Astrocyte of the cerebellum (primary cell): ENCODE results near the gene SCN9A.

Source experiments
- DNase-seq: peaks from one replicate; pipeline ENCODE4 v3.0.0-alpha.2; 2011; ENCODE audit warnings: low read depth
- H3K4me3 ChIP-seq: 2 replicates; pipeline ENCODE4 v1.5.1; 2011; ENCODE audit warnings: mild to moderate bottlenecking, low read depth, low read length, moderate library complexity
- in situ Hi-C: cut with HindIII; loops from 2 replicates; pipeline ENCODE4 v1.10.0; 2017; ENCODE audit warnings: low sequenced_read_pairs
- TF ChIP-seq, protein P1 (sequence below): IDR thresholded peaks from 2 replicates; pipeline ENCODE4 v1.5.1; 2012; ENCODE audit warnings: low read length, low read depth, moderate library complexity, mild to moderate bottlenecking; ENCODE audit errors: missing control alignments

Gene SCN9A

DNA sequence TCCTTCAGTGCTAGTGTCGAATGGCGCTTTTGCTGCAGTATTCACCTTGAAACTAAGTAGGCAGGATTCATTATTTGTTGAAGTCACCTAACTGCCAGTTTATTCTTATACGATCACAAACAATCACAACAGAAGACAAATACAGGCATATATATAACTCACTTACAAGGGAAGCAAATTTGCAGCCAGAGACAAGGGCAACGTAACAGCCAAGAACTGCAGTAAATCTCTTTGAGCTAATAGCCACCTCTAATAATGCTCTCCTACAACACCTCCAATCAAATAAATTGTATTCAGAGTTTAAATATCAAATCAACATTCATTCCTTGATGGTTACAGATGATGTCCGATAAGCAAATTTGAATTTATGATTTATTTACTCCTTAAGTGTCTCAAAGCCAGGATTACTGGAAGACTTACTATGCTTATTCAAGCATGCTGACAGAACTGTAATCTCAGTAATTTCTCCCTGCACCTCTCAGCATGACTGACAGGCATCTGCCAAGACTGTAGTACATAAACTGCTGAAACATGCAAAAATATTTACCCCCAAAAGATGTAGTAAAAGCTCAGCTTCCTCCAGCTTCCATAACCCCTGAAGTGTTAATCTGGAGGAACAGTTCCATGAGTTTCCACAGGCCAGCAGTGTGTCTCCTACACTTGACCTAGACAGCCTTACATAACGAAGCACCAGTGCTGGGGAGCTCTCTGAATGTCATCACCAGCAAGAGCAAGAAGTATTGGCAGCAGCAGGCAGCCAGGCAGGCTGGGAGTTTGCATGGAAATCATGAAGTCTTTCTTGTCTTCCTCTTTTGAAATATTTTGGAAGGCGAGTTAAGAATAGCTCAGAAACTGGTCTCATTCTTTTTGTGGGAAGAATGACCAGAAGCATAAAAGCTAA, 227.0 kb downstream of the SCN9A start:
- in situ Hi-C loops = no loop called here
- no peak overlapping the region for H3K4me3 ChIP-seq
- DNase-seq = no peak
- TF ChIP-seq, protein P1, sequence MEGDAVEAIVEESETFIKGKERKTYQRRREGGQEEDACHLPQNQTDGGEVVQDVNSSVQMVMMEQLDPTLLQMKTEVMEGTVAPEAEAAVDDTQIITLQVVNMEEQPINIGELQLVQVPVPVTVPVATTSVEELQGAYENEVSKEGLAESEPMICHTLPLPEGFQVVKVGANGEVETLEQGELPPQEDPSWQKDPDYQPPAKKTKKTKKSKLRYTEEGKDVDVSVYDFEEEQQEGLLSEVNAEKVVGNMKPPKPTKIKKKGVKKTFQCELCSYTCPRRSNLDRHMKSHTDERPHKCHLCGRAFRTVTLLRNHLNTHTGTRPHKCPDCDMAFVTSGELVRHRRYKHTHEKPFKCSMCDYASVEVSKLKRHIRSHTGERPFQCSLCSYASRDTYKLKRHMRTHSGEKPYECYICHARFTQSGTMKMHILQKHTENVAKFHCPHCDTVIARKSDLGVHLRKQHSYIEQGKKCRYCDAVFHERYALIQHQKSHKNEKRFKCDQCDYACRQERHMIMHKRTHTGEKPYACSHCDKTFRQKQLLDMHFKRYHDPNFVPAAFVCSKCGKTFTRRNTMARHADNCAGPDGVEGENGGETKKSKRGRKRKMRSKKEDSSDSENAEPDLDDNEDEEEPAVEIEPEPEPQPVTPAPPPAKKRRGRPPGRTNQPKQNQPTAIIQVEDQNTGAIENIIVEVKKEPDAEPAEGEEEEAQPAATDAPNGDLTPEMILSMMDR = no peak

DNA sequence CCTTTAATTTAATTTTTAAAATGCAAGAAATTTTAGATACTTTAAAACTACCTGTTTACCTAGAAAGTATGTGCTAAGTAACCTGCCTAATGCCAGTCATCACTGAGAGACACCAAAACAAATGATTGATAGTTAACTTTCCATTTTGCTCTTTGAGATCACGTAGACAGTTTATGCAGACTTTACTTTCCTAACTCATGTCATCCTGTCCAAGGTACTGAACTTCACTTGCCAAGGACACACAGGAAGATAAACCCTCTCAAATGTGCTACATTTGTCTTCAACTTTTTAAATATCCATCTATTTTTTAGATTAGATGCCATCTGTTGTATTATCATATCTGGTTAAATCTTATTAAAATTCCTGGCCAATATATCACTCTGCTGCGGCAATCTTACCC, 227.9 kb downstream of the SCN9A start:
- TF ChIP-seq, protein P1 = no peak
- DNase-seq = no peak
- in situ Hi-C loops = no loop called here
- no peak overlapping the region for H3K4me3 ChIP-seq
